Testis (tissue), 2 donors: ENCODE measurements around the gene KCNIP3.

ENCODE experiments used
- CTCF ChIP-seq, 3 experiments: fragments of 450-650 bp in 2 of 3; fragments of 200-600 bp in 1 of 3; sonication (generic) in 1 of 3; IDR thresholded peaks; one replicate each; pipeline ENCODE4 v1.5.1; 2016 to 2019; ENCODE audit warnings: antibody characterized with exemption in 3 of 3, mild to moderate bottlenecking in 2 of 3, moderate library complexity in 1 of 3
- POLR2A ChIP-seq: fragments of 450-650 bp; IDR thresholded peaks from one replicate; pipeline ENCODE4 v1.6.1; 2017; ENCODE audit warnings: antibody characterized with exemption, mild to moderate bottlenecking, moderate library complexity

- no peak for TF ChIP-seq POLR2A
- TF ChIP-seq CTCF (IDR thresholded peaks at IDR 0.05), result no peak
Observed at GRCh38 chr2:95310216-95310615, 13.1 kb downstream of the KCNIP3 start.
